ENCODE results near the gene CLCN7.

- TF ChIP-seq POLR2A (IDR thresholded peaks at IDR 0.05; ENCODE audit: low read length) = no peak
- no peak for TF ChIP-seq GATA1 (IDR thresholded peaks at IDR 0.05; ENCODE audit: low read depth, low read length)
These were observed 805 bp upstream of the CLCN7 start for GRCh38 chr16:1475552-1476114.
